H1 (cell line): ENCODE data around the gene TCL1A. TPM values are rescaled to one million over a fixed set of nuclear protein-coding genes. Genes with fewer than 3 reads are reported as not detected.

Experiments
- CTCF ChIA-PET: fragments of 300-600 bp; sonication (Branson Sonifier 250); formaldehyde crosslinking; loops from one replicate; lab custom pipeline; 2021; ENCODE audit not compliant: partially characterized antibody; lab: Charles Lee
- POLR2A ChIA-PET: fragments of 300-600 bp; sonication (Branson Sonifier 250); formaldehyde crosslinking; loops from one replicate; lab custom pipeline; 2021; ENCODE audit warnings: inconsistent platforms; ENCODE audit not compliant: partially characterized antibody; lab: Charles Lee
- DNase-seq, 2 experiments: peaks; one replicate each; pipeline versions ENCODE4 v3.0.0 to v3.0.0-alpha.2; 2010 to 2022; ENCODE audit warnings: low spot score in 2 of 2, low read depth in 1 of 2, mixed read lengths in 1 of 2
- FAIRE-seq: peaks from 2 replicates; lab custom pipeline; 2011; peaks lifted over from hg19 to GRCh38; lab: Jason Lieb, UNC
- H2AFZ ChIP-seq: 2 replicates; pipeline ENCODE4 v1.8.1; 2012; ENCODE audit warnings: low read length, inconsistent platforms
- H2AK5ac ChIP-seq: 2 replicates; pipeline ENCODE4 v1.6.1; 2013; ENCODE audit warnings: low read depth, low read length
- H2BK120ac ChIP-seq: replicated peaks from 2 replicates; pipeline ENCODE3; 2013; ENCODE audit warnings: low read depth, low read length, inconsistent platforms
- H2BK12ac ChIP-seq: 2 replicates; pipeline ENCODE4 v1.6.1; 2013; ENCODE audit warnings: low read depth, low read length
- H2BK15ac ChIP-seq: 2 replicates; pipeline ENCODE4 v1.6.1; 2013; ENCODE audit warnings: low read length
- H2BK20ac ChIP-seq: 2 replicates; pipeline ENCODE4 v1.6.1; 2013; ENCODE audit warnings: low read length
- H2BK5ac ChIP-seq: 2 replicates; pipeline ENCODE4 v1.6.1; 2013; ENCODE audit warnings: low read depth, low read length
- H3K14ac ChIP-seq: 2 replicates; pipeline ENCODE4 v1.6.1; 2013; ENCODE audit warnings: inconsistent platforms; ENCODE audit not compliant: insufficient read length
- H3K18ac ChIP-seq: 2 replicates; pipeline ENCODE4 v1.6.1; 2013; ENCODE audit warnings: low read length; ENCODE audit errors: extremely low read depth
- H3K23ac ChIP-seq: 2 replicates; pipeline ENCODE4 v1.6.1; 2013; ENCODE audit warnings: inconsistent platforms; ENCODE audit not compliant: insufficient read length
- H3K23me2 ChIP-seq: 2 replicates; pipeline ENCODE4 v1.6.1; 2013; ENCODE audit warnings: low read depth, low read length
- H3K27ac ChIP-seq: 2 replicates; pipeline ENCODE4 v1.6.1; 2011; ENCODE audit warnings: low read depth, low read length, inconsistent platforms
- H3K27me3 ChIP-seq, 4 experiments: replicated peaks in 1 of 4; 1 replicate in 1 of 4; 2 replicates in 3 of 4; pipeline versions ENCODE4 v1.6.1 to v1.8.1; 2011 to 2013; ENCODE audit warnings: low read length in 3 of 4, mild to moderate bottlenecking in 3 of 4, inconsistent platforms in 2 of 4, mixed read lengths in 2 of 4, moderate library complexity in 1 of 4; ENCODE audit not compliant: control insufficient read depth in 3 of 4, insufficient read depth in 3 of 4; ENCODE audit errors: extremely low read depth in 1 of 4
- H3K36me3 ChIP-seq, 4 experiments: 2 replicates each; pipeline versions ENCODE4 v1.6.1 to v1.8.1; 2011 to 2013; ENCODE audit warnings: mild to moderate bottlenecking in 4 of 4, low read length in 3 of 4, moderate library complexity in 2 of 4, control low read depth in 1 of 4, inconsistent platforms in 1 of 4; ENCODE audit not compliant: insufficient read depth in 4 of 4, control insufficient read depth in 2 of 4
- H3K4ac ChIP-seq: replicated peaks from 2 replicates; pipeline ENCODE3; 2013; ENCODE audit warnings: low read length, low read depth, mixed read lengths, inconsistent platforms; ENCODE audit not compliant: insufficient read length
- H3K4me1 ChIP-seq, 4 experiments: replicated peaks in 1 of 4; 1 replicate in 1 of 4; 2 replicates in 3 of 4; pipeline versions ENCODE4 v1.6.1 to v1.8.1; 2011 to 2013; ENCODE audit warnings: low read length in 3 of 4, inconsistent platforms in 2 of 4, mixed read lengths in 1 of 4; ENCODE audit not compliant: insufficient read depth in 4 of 4, control insufficient read depth in 3 of 4
- H3K4me2 ChIP-seq, 2 experiments: 2 replicates each; pipeline versions ENCODE4 v1.6.1 to v1.8.1; 2011 to 2013; ENCODE audit warnings: low read depth in 2 of 2, low read length in 2 of 2, control low read depth in 1 of 2, inconsistent platforms in 1 of 2, mild to moderate bottlenecking in 1 of 2; ENCODE audit not compliant: insufficient read depth in 1 of 2
- H3K4me3 ChIP-seq, 4 experiments: fragments of 200-600, 300-600 bp in 1 of 4; sonication (generic), shearing (Covaris generic), sonication (Bioruptor Twin) in 1 of 4; 2 replicates each; pipeline versions ENCODE4 v1.5.1 to v1.8.1; 2011 to 2016; ENCODE audit warnings: low read length in 4 of 4, low read depth in 3 of 4, control low read depth in 2 of 4, inconsistent platforms in 2 of 4, mild to moderate bottlenecking in 2 of 4, mixed read lengths in 1 of 4, moderate library complexity in 1 of 4; ENCODE audit not compliant: insufficient read depth in 2 of 4; ENCODE audit errors: extremely low read depth in 1 of 4
- H3K56ac ChIP-seq: replicated peaks from 2 replicates; pipeline ENCODE3; 2013; ENCODE audit warnings: low read depth, mild to moderate bottlenecking, mixed read lengths, low read length, inconsistent platforms; ENCODE audit not compliant: insufficient read length
- H3K79me1 ChIP-seq: 2 replicates; pipeline ENCODE4 v1.6.1; 2013; ENCODE audit warnings: low read depth, low read length, control low read depth
- H3K79me2 ChIP-seq, 2 experiments: 2 replicates each; pipeline versions ENCODE4 v1.6.1 to v1.8.1; 2012 to 2013; ENCODE audit warnings: low read length in 2 of 2, mild to moderate bottlenecking in 2 of 2, inconsistent platforms in 1 of 2; ENCODE audit not compliant: insufficient read depth in 2 of 2, control insufficient read depth in 1 of 2
- H3K9ac ChIP-seq, 4 experiments: replicated peaks in 1 of 4; 1 replicate in 1 of 4; 2 replicates in 3 of 4; pipeline versions ENCODE4 v1.6.1 to v1.8.1; 2011 to 2013; ENCODE audit warnings: low read depth in 3 of 4, low read length in 3 of 4, control low read depth in 2 of 4, mild to moderate bottlenecking in 2 of 4, moderate library complexity in 2 of 4, inconsistent platforms in 1 of 4; ENCODE audit errors: extremely low read depth in 1 of 4
- H3K9me3 ChIP-seq, 2 experiments: 2 replicates each; pipeline versions ENCODE4 v1.6.1 to v1.8.1; 2012 to 2013; ENCODE audit warnings: mild to moderate bottlenecking in 2 of 2, moderate library complexity in 2 of 2, control low read depth in 1 of 2, inconsistent platforms in 1 of 2, low read depth in 1 of 2, low read length in 1 of 2, mixed read lengths in 1 of 2; ENCODE audit not compliant: insufficient read depth in 2 of 2
- H4K20me1 ChIP-seq, 2 experiments: replicated peaks in 1 of 2; 2 replicates each; pipeline versions ENCODE3 to v1.8.1; 2011 to 2013; ENCODE audit warnings: inconsistent platforms in 2 of 2, low read length in 2 of 2, mild to moderate bottlenecking in 1 of 2; ENCODE audit not compliant: insufficient read depth in 2 of 2, control insufficient read depth in 1 of 2
- H4K5ac ChIP-seq: 2 replicates; pipeline ENCODE4 v1.6.1; 2013; ENCODE audit warnings: low read length, low read depth, mixed read lengths, inconsistent platforms; ENCODE audit not compliant: insufficient read length
- H4K8ac ChIP-seq: 2 replicates; pipeline ENCODE4 v1.8.0; 2013; ENCODE audit warnings: mild to moderate bottlenecking, moderate library complexity, low read length, inconsistent platforms; ENCODE audit not compliant: insufficient read depth; ENCODE audit errors: extremely low read depth
- H4K91ac ChIP-seq: replicated peaks from 2 replicates; pipeline ENCODE3; 2013; ENCODE audit warnings: low read length, mixed read lengths, inconsistent platforms; ENCODE audit not compliant: insufficient read length
- HDAC2 ChIP-seq, 2 experiments: fragments of 300-600 bp in 1 of 2; sonication (generic) in 1 of 2; IDR thresholded peaks; 2 replicates each; pipeline ENCODE4 v1.6.1; 2011 to 2012; ENCODE audit warnings: low read depth in 2 of 2, low read length in 2 of 2, mild to moderate bottlenecking in 2 of 2, moderate library complexity in 2 of 2, borderline replicate concordance in 1 of 2, inconsistent platforms in 1 of 2
- polyA plus RNA-seq, 7 experiments: library from polyadenylated mRNA; depleted of rRNA in 3 of 7; stranded (reverse) in 5 of 7; unstranded in 2 of 7; fragments of >200 nt in 5 of 7; fragments of 200-250 nt in 2 of 7; gene quantifications; 1 replicate in 5 of 7; 2 replicates in 1 of 7; 4 replicates in 1 of 7; pipeline versions ENCODE4 v1.2.1 to v1.2.3, GENCODE V29; 2011 to 2013; ENCODE audit warnings: missing spikeins in 2 of 7, mixed read lengths in 2 of 7
- total RNA-seq: library from RNA; stranded (reverse); fragmentation: NEBNext Ultra II Directional; extraction: Animal tissue kit (Norgen Biotek cat#: 25700); gene quantifications from 2 replicates; pipeline ENCODE4 v1.2.1, GENCODE V29; 2021

Gene TCL1A
- total and polyA plus RNA-seq, 2 of the 8 experiments (the other 6 are each of a cell fraction or from before 2014, with no cell fraction given), result 0.35 to 7.6 TPM

GRCh38 chr14:95698287-95698686 lies 15.6 kb downstream of the TCL1A start:
- DNase-seq (no peak), FAIRE-seq (no peak)
- no peak overlapping the region for H4K8ac ChIP-seq
- no peaks in the 10 kb centered on the region for H3K36me3 ChIP-seq
- POLR2A ChIA-PET, result no interaction called here
- H3K23ac ChIP-seq, result no peak overlapping the region
- no peak overlapping the region for H2BK5ac ChIP-seq
- H3K4me1 ChIP-seq, result peaks cover 4 to 17% (median 13%) of the 10 kb centered on the region in 4 experiments
- CTCF ChIA-PET, result interaction anchor here (0.6 to 2.8 kb wide), 3 partner anchors 14 to 252 kb away, joined by 3 to 13 read pairs (median 4); no protein-coding TSS in a partner anchor
- no peak for TF ChIP-seq HDAC2 (IDR thresholded peaks at IDR 0.05; ENCODE audit: borderline replicate concordance in 1 of 2, low read depth in 2 of 2, low read length in 2 of 2)
- no peaks in the 10 kb centered on the region for H3K79me1 ChIP-seq
- H3K56ac ChIP-seq, result no peak overlapping the region
- no peak overlapping the region for H3K14ac ChIP-seq
- H3K27me3 ChIP-seq, result peaks cover 25 to 61% (median 53%) of the 10 kb centered on the region in 4 experiments
- H2BK15ac ChIP-seq, result no peak overlapping the region
- no peak overlapping the region for H4K91ac ChIP-seq
- no peaks in the 10 kb centered on the region for H3K9me3 ChIP-seq
- no peak overlapping the region for H3K4ac ChIP-seq
- H2BK20ac ChIP-seq, result no peak overlapping the region
- H3K27ac ChIP-seq, result no peak overlapping the region
- no peak overlapping the region for H4K5ac ChIP-seq
- no peak overlapping the region for H2AFZ ChIP-seq
- no peak overlapping the region for H2AK5ac ChIP-seq
- H3K23me2 ChIP-seq, result no peaks in the 10 kb centered on the region
- H3K79me2 ChIP-seq, result no peaks in the 10 kb centered on the region
- no peak overlapping the region for H2BK12ac ChIP-seq
- H3K18ac ChIP-seq, result no peak overlapping the region
- H3K4me3 ChIP-seq, result no peak overlapping the region
- H2BK120ac ChIP-seq, result no peak overlapping the region
- H4K20me1 ChIP-seq, result peaks cover 1 to 3% of the 10 kb centered on the region in 2 experiments
- H3K9ac ChIP-seq, result no peak overlapping the region
- H3K4me2 ChIP-seq, result no peak overlapping the region
